ENCODE data around the gene TIPARP. TPM values are rescaled to one million over a fixed set of nuclear protein-coding genes. Genes with fewer than 3 reads are reported as not detected.

The TIPARP gene
- total and polyA plus RNA-seq, 12 donors: 13.8 to 74.6 (median 23.1) TPM

DNA sequence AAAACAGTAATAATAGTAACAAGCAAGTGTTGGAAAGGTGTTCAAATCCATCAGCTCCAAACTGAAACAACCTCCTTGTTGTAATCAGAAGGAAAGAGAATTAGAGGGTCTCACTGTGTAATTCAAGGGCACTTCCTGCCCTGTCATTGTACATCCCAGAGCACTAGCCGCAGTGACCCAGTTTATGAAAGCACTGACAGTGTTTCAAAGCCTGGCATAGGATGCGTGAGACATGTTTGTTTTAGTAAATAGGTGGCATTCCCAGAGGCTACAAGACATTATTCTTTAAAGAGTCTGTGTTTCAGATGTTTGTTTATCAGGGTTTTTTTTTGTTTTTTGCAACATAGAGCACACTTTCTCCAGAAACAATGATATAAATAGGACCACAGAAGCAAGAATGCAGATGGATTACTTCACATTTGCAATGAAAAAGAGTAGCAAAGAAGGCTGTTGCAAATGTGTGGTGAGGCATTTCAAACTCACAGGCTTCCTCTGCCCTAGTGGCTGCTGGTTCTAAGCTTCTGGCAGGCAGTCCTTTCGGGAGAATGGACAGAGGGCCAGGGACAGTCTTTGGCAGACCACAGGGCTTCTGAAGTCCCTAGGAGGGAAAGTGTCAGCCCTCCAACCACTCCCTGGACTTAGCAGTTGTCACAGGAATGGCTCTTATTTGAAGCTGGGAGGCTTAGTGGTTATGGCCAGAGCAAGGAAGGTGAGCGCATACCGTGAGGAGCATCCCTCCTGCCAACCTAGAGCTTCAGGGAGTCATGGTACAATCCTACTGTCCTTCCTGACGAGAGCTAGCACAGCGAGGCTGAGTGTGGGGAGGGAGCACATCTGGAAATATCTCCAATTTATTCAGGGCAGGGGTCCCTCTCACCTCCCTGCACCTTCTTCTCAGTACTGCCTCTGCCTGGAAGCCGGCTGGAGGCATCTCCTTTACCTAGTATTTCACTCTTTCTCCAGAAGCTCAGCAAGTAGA is 31.4 kb upstream of the TIPARP start:
- 52 to 65% methylated on average over 8 of the region's 8 CpGs for WGBS, 2 donors
- H3K4me1 ChIP-seq: peaks cover 0 to 18% (median 8%) of the 10 kb centered on the region in 9 donors
- intact Hi-C loops (cut with DNase I): no loop called here
- no peaks in the 10 kb centered on the region for H3K27me3 ChIP-seq
- H3K36me3 ChIP-seq: no peaks in the 10 kb centered on the region
- peak overlapping the region in 3 of 10 donors; percentile 12 to 63 (median 39) for H3K27ac ChIP-seq
- H3K9me3 ChIP-seq: peaks cover 0 to 7% (median 0%) of the 10 kb centered on the region in 11 donors
- ATAC-seq (peak in 2 of 8 donors; percentile 37 to 44), DNase-seq (no peak)
- TF ChIP-seq, protein P1, sequence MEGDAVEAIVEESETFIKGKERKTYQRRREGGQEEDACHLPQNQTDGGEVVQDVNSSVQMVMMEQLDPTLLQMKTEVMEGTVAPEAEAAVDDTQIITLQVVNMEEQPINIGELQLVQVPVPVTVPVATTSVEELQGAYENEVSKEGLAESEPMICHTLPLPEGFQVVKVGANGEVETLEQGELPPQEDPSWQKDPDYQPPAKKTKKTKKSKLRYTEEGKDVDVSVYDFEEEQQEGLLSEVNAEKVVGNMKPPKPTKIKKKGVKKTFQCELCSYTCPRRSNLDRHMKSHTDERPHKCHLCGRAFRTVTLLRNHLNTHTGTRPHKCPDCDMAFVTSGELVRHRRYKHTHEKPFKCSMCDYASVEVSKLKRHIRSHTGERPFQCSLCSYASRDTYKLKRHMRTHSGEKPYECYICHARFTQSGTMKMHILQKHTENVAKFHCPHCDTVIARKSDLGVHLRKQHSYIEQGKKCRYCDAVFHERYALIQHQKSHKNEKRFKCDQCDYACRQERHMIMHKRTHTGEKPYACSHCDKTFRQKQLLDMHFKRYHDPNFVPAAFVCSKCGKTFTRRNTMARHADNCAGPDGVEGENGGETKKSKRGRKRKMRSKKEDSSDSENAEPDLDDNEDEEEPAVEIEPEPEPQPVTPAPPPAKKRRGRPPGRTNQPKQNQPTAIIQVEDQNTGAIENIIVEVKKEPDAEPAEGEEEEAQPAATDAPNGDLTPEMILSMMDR (IDR thresholded peaks at IDR 0.05): no peak
- peak overlapping the region in 1 of 10 donors; percentile 24 for H3K4me3 ChIP-seq

DNA sequence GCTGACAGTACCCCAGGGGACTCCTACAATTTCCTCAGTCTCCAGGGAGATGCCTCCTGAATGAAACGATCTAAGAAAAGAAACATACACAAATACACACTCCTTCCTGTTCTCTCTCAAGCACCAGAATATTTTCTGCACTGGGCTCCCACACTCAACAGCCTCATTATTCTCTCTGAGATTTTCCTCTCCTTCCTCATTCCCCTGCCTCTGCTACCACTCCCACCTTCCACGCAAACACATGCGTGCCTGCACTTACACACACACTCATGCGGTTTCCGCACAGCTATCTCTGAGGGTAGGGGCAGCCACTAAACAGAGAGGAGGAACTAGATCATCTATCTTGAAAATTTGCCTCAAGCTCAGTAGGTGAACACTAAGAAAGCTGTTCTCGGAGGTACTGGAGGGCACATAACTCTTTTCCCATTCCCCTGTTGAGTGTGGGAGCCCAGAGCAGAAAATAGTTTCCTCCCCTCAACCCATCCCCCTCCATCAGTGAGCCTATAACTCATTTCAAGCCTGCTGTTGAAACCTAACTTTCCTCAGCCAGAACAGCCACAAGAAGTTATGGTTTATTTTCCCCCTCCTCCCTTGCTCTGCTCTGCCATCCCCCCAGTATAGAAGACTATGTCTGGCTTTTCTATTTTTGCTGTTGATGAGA is 30.5 kb upstream of the TIPARP start:
- DNase-seq (peak in 1 of 2 donors; percentile 23), ATAC-seq (peak; percentile 12 to 79 (median 50))
- Histone ChIP-seq H3K4me1 (peaks cover 0 to 18% (median 8%) of the 10 kb centered on the region in 9 donors), H3K4me3 (peak overlapping the region in 1 of 10 donors; percentile 24), H3K27ac (peak overlapping the region in 4 of 10 donors; percentile 12 to 63 (median 45)), H3K27me3 (no peaks in the 10 kb centered on the region), H3K9me3 (peaks cover 0 to 12% (median 0%) of the 10 kb centered on the region in 11 donors), H3K36me3 (no peaks in the 10 kb centered on the region)
- 27% methylated on average over 6 of the region's 6 CpGs for WGBS, 2 donors
- TF ChIP-seq, protein P1 (IDR thresholded peaks at IDR 0.05): no peak
- intact Hi-C loops (cut with DNase I): no loop called here

DNA sequence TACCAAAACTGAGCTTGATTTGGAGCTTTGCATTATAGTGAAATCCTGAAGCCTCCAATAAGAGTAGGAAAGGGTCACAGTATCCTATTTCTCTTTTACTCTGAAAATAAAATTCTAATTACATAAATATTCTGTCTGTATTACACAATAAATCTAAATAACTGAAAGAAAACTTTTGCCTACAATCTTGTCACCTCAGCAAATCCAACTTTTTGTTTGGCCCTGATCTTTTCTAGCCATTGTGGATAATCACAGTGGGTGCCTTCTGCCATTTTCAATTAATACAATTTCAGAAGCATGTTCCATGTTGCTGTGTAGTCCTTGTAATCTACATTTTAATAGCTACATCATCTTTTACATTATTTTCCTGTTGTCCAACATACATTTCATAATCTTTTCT is 29.4 kb upstream of the TIPARP start:
- intact Hi-C loops (cut with DNase I): no loop called here
- H3K4me3 ChIP-seq: no peak overlapping the region
- H3K9me3 ChIP-seq: peaks cover 0 to 13% (median 0%) of the 10 kb centered on the region in 11 donors
- no peaks in the 10 kb centered on the region for H3K27me3 ChIP-seq
- DNase-seq (no peak), ATAC-seq (no peak)
- peaks cover 0 to 18% (median 8%) of the 10 kb centered on the region in 9 donors for H3K4me1 ChIP-seq
- TF ChIP-seq, protein P1 (IDR thresholded peaks at IDR 0.05): no peak
- no peak overlapping the region for H3K27ac ChIP-seq
- H3K36me3 ChIP-seq: no peaks in the 10 kb centered on the region

DNA sequence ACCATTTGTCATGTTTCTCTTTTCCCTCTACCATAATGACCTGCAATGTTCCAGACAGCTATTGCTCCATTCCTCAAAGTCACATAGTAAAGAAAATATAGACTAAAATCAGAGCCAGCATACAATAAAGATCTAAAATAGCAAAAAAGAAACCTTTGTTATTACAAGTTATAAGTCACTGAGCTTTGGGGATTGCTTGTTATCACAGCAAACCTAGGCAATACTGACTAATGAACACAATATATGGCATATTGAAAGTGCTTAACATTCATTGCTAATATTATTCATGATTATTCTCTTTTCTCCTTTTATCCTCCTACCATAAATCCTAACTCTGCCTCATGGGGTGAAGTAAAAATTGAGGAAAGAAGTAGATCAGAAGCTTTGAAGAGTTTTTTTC is 27.4 kb upstream of the TIPARP start:
- H3K27ac ChIP-seq: no peak overlapping the region
- H3K27me3 ChIP-seq: no peaks in the 10 kb centered on the region
- TF ChIP-seq, protein P1 (IDR thresholded peaks at IDR 0.05): no peak
- intact Hi-C loops (cut with DNase I): no loop called here
- DNase-seq (no peak), ATAC-seq (no peak)
- no peaks in the 10 kb centered on the region for H3K36me3 ChIP-seq
- H3K4me3 ChIP-seq: no peak overlapping the region
- peaks cover 0 to 13% (median 0%) of the 10 kb centered on the region in 11 donors for H3K9me3 ChIP-seq
- peaks cover 0 to 18% (median 8%) of the 10 kb centered on the region in 9 donors for H3K4me1 ChIP-seq

Measured in heart right ventricle (tissue), 16 donors.